ENCODE measurements around the gene RFX4. TPM values are rescaled to one million over a fixed set of nuclear protein-coding genes. Genes with fewer than 3 reads are reported as not detected.

The RFX4 gene
- total RNA-seq, 1 experiment from 2014 or later: not detected

- no TSS peak for BruUV-seq (replicated peaks)
- ATAC-seq (no peak), DNase-seq (ENCODE audit: low read depth, low spot score) (no peak)
- Histone ChIP-seq H3K9me3 (ENCODE audit: control insufficient read depth, insufficient read depth, low read depth, low read length) (no peaks in the 10 kb centered on the region), H3K27ac (ENCODE audit: low read length) (no peak overlapping the region), H3K36me3 (ENCODE audit: control insufficient read depth, insufficient read depth, low read length) (no peaks in the 10 kb centered on the region), H3K4me1 (ENCODE audit: control insufficient read depth, insufficient read depth, low read length) (no peaks in the 10 kb centered on the region), H3K27me3 (ENCODE audit: control insufficient read depth, insufficient read depth, low read length) (peaks cover 23% of the 10 kb centered on the region), H3K4me3 (ENCODE audit: low read depth in 2 of 2, low read length in 2 of 2) (no peak overlapping the region)
- ChIA-PET POLR2A (no interaction called here), CTCF (no interaction called here)
- in situ Hi-C loops (cut with HindIII; ENCODE audit: low pct_unique_long_range_greater_than_20kb, low sequenced_read_pairs): no loop called here
- intact Hi-C loops (cut with micrococcal nuclease; ENCODE audit: unreplicated experiment): no loop called here
- TF ChIP-seq, protein P1, sequence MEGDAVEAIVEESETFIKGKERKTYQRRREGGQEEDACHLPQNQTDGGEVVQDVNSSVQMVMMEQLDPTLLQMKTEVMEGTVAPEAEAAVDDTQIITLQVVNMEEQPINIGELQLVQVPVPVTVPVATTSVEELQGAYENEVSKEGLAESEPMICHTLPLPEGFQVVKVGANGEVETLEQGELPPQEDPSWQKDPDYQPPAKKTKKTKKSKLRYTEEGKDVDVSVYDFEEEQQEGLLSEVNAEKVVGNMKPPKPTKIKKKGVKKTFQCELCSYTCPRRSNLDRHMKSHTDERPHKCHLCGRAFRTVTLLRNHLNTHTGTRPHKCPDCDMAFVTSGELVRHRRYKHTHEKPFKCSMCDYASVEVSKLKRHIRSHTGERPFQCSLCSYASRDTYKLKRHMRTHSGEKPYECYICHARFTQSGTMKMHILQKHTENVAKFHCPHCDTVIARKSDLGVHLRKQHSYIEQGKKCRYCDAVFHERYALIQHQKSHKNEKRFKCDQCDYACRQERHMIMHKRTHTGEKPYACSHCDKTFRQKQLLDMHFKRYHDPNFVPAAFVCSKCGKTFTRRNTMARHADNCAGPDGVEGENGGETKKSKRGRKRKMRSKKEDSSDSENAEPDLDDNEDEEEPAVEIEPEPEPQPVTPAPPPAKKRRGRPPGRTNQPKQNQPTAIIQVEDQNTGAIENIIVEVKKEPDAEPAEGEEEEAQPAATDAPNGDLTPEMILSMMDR (IDR thresholded peaks at IDR 0.05): no peak
- TF ChIP-seq, protein P2, sequence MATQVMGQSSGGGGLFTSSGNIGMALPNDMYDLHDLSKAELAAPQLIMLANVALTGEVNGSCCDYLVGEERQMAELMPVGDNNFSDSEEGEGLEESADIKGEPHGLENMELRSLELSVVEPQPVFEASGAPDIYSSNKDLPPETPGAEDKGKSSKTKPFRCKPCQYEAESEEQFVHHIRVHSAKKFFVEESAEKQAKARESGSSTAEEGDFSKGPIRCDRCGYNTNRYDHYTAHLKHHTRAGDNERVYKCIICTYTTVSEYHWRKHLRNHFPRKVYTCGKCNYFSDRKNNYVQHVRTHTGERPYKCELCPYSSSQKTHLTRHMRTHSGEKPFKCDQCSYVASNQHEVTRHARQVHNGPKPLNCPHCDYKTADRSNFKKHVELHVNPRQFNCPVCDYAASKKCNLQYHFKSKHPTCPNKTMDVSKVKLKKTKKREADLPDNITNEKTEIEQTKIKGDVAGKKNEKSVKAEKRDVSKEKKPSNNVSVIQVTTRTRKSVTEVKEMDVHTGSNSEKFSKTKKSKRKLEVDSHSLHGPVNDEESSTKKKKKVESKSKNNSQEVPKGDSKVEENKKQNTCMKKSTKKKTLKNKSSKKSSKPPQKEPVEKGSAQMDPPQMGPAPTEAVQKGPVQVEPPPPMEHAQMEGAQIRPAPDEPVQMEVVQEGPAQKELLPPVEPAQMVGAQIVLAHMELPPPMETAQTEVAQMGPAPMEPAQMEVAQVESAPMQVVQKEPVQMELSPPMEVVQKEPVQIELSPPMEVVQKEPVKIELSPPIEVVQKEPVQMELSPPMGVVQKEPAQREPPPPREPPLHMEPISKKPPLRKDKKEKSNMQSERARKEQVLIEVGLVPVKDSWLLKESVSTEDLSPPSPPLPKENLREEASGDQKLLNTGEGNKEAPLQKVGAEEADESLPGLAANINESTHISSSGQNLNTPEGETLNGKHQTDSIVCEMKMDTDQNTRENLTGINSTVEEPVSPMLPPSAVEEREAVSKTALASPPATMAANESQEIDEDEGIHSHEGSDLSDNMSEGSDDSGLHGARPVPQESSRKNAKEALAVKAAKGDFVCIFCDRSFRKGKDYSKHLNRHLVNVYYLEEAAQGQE (IDR thresholded peaks at IDR 0.05; ENCODE audit: insufficient read depth in 1 of 2, low read depth in 2 of 2, low read length in 1 of 2): no peak
- no peak for TF ChIP-seq SIN3A (IDR thresholded peaks at IDR 0.05; ENCODE audit: borderline replicate concordance, insufficient read depth, low read depth, low read length)
- TF ChIP-seq TCF7L2 (IDR thresholded peaks at IDR 0.05; ENCODE audit: low read depth, low read length): no peak
- no peak for TF ChIP-seq POLR2AphosphoS5 (IDR thresholded peaks at IDR 0.05; ENCODE audit: low read depth, low read length)
These were observed 6.0 kb upstream of the RFX4 start for GRCh38 chr12:106576848-106577247.

- intact Hi-C loops (cut with micrococcal nuclease; ENCODE audit: unreplicated experiment) (loop anchor here (10.0 kb wide), 1 partner anchor 196 kb away; no protein-coding TSS in a partner anchor), in situ Hi-C loops (cut with HindIII; ENCODE audit: low pct_unique_long_range_greater_than_20kb, low sequenced_read_pairs) (no loop called here)
- ATAC-seq: no peak
- no peaks in the 10 kb centered on the region for H3K9me3 ChIP-seq (ENCODE audit: control insufficient read depth, insufficient read depth, low read depth, low read length)
- ChIA-PET CTCF (no interaction called here), POLR2A (no interaction called here)
- TF ChIP-seq POLR2AphosphoS5 (IDR thresholded peaks at IDR 0.05; ENCODE audit: low read depth, low read length) (no peak), SIN3A (IDR thresholded peaks at IDR 0.05; ENCODE audit: borderline replicate concordance, insufficient read depth, low read depth, low read length) (no peak), TCF7L2 (IDR thresholded peaks at IDR 0.05; ENCODE audit: low read depth, low read length) (no peak)
- TF ChIP-seq, protein P2 (IDR thresholded peaks at IDR 0.05; ENCODE audit: insufficient read depth in 1 of 2, low read depth in 2 of 2, low read length in 1 of 2): no peak
- TF ChIP-seq, protein P1 (IDR thresholded peaks at IDR 0.05): no peak
- BruUV-seq (replicated peaks): no TSS peak
- H3K27me3 ChIP-seq (ENCODE audit: control insufficient read depth, insufficient read depth, low read length): peaks cover 43% of the 10 kb centered on the region
- H3K4me3 ChIP-seq (ENCODE audit: low read depth in 2 of 2, low read length in 2 of 2): no peak overlapping the region
- no peak overlapping the region for H3K27ac ChIP-seq (ENCODE audit: low read length)
- no peak for DNase-seq (ENCODE audit: low read depth, low spot score)
- H3K36me3 ChIP-seq (ENCODE audit: control insufficient read depth, insufficient read depth, low read length): no peaks in the 10 kb centered on the region
- H3K4me1 ChIP-seq (ENCODE audit: control insufficient read depth, insufficient read depth, low read length): peaks cover 18% of the 10 kb centered on the region
These were observed 1.9 kb upstream of the RFX4 start for GRCh38 chr12:106580671-106581508.

Data from Panc1 (cell line).